HG03469 (cell line): ENCODE data around the gene CDK5R2.

Source experiments
- ATAC-seq: cut with Tn5 transposase; IDR thresholded peaks from one replicate; pipeline ENCODE4 v1.9.1; 2021; ENCODE audit warnings: mild to moderate bottlenecking, moderate library complexity, moderate number of reproducible peaks; ENCODE audit not compliant: unreplicated experiment

Gene CDK5R2

GRCh38 chr2:218961651-218962570 lies 2.4 kb downstream of the CDK5R2 start:
- ATAC-seq = no peak

GRCh38 chr2:218962859-218963492 lies 3.5 kb downstream of the CDK5R2 start:
- ATAC-seq = no peak

- no peak for ATAC-seq
Measured at GRCh38 chr2:218963601-218964000, 4.1 kb downstream of the CDK5R2 start.

- no peak for ATAC-seq
Measured at GRCh38 chr2:218964041-218964771, 4.7 kb downstream of the CDK5R2 start.

- ATAC-seq = no peak
Measured at GRCh38 chr2:218970894-218971293, 11.4 kb downstream of the CDK5R2 start.

GRCh38 chr2:218975060-218975777 lies 15.8 kb downstream of the CDK5R2 start:
- no peak for ATAC-seq

GRCh38 chr2:218979846-218980734 lies 20.6 kb downstream of the CDK5R2 start:
- peak; percentile 85 for ATAC-seq

GRCh38 chr2:218980735-218981389 lies 21.4 kb downstream of the CDK5R2 start:
- ATAC-seq = no peak

GRCh38 chr2:218981390-218981880 lies 22.0 kb downstream of the CDK5R2 start:
- ATAC-seq = no peak

- ATAC-seq = no peak
Measured at GRCh38 chr2:218981881-218982585, 22.6 kb downstream of the CDK5R2 start.

- no peak for ATAC-seq
Measured at GRCh38 chr2:218982586-218983262, 23.3 kb downstream of the CDK5R2 start.

GRCh38 chr2:218983263-218983933 lies 23.9 kb downstream of the CDK5R2 start:
- no peak for ATAC-seq

- no peak for ATAC-seq
Measured at GRCh38 chr2:218983934-218984238, 24.4 kb downstream of the CDK5R2 start.

- no peak for ATAC-seq
Measured at GRCh38 chr2:218984239-218985020, 25.0 kb downstream of the CDK5R2 start.

GRCh38 chr2:218985021-218985324 lies 25.5 kb downstream of the CDK5R2 start, which contains the start of gene FEV:
Gene FEV (minus strand): TSS chr2:218985184. CDS start chr2:218985075, 109 bp downstream.
- ATAC-seq = no peak

- no peak for ATAC-seq
Measured at GRCh38 chr2:218985325-218986091, 26.0 kb downstream of the CDK5R2 start.
